Measurements from ENCODE around the gene TNFRSF19.

GRCh38 chr13:23600100-23600499 is 29.9 kb downstream of the TNFRSF19 start:
- TF ChIP-seq POLR2A (IDR thresholded peaks at IDR 0.05): no peak
- TF ChIP-seq, protein P1, sequence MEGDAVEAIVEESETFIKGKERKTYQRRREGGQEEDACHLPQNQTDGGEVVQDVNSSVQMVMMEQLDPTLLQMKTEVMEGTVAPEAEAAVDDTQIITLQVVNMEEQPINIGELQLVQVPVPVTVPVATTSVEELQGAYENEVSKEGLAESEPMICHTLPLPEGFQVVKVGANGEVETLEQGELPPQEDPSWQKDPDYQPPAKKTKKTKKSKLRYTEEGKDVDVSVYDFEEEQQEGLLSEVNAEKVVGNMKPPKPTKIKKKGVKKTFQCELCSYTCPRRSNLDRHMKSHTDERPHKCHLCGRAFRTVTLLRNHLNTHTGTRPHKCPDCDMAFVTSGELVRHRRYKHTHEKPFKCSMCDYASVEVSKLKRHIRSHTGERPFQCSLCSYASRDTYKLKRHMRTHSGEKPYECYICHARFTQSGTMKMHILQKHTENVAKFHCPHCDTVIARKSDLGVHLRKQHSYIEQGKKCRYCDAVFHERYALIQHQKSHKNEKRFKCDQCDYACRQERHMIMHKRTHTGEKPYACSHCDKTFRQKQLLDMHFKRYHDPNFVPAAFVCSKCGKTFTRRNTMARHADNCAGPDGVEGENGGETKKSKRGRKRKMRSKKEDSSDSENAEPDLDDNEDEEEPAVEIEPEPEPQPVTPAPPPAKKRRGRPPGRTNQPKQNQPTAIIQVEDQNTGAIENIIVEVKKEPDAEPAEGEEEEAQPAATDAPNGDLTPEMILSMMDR (IDR thresholded peaks at IDR 0.05): no peak

Data from testis (tissue), 2 donors.